ENCODE results near the gene MAEL. TPM values are rescaled to one million over a fixed set of nuclear protein-coding genes. Genes with fewer than 3 reads are reported as not detected.

The MAEL gene
- total RNA-seq, 1 experiment from 2014 or later, result not detected

GRCh38 chr1:166944186-166944967 lies 44.7 kb upstream of the MAEL start:
- Histone ChIP-seq H4K20me1 (ENCODE audit: insufficient read depth) (no peaks in the 10 kb centered on the region), H3K4me1 (ENCODE audit: control insufficient read depth in 1 of 2, insufficient read depth in 2 of 2, low read length in 2 of 2) (no peaks in the 10 kb centered on the region), H3K9ac (ENCODE audit: low read length) (no peak overlapping the region), H3K27me3 (ENCODE audit: insufficient read depth, low read length) (no peaks in the 10 kb centered on the region), H3K9me3 (ENCODE audit: control insufficient read depth in 1 of 2, insufficient read depth in 1 of 2, low read depth in 1 of 2, low read length in 2 of 2) (no peaks in the 10 kb centered on the region), H2AFZ (ENCODE audit: low read depth, low read length, poor library complexity, severe bottlenecking) (no peak overlapping the region), H3K9me2 (ENCODE audit: insufficient read depth) (no peaks in the 10 kb centered on the region), H3K4me3 (replicated peaks in 1 of 2; ENCODE audit: low read depth in 1 of 2, low read length in 2 of 2) (no peak overlapping the region), H3K4me2 (ENCODE audit: low read length) (no peak overlapping the region), H3K27ac (ENCODE audit: low read depth, low read length) (no peak overlapping the region), H3K36me3 (ENCODE audit: control insufficient read depth in 1 of 2, insufficient read depth in 2 of 2, low read length in 2 of 2) (no peaks in the 10 kb centered on the region), H3K79me2 (ENCODE audit: insufficient read depth, low read length) (no peaks in the 10 kb centered on the region)
- ATAC-seq (peak; percentile 30; the same call in 1 of the 2 replicates), DNase-seq (ENCODE audit: low read depth, low spot score) (no peak)
- no TSS peak for BruUV-seq (replicated peaks)
- ChIA-PET POLR2A (no interaction called here), CTCF (no interaction called here), RAD21 (ENCODE audit: low non-redundant PET in 1 of 2, low total read pairs in 2 of 2, uncharacterized antibody in 2 of 2, unreplicated experiment in 2 of 2) (no interaction called here)
- TF ChIP-seq TCF7L2 (IDR thresholded peaks at IDR 0.05; ENCODE audit: borderline replicate concordance, extremely low read depth, insufficient read depth, insufficient read length), result no peak
- TF ChIP-seq MAX (IDR thresholded peaks at IDR 0.05), result no peak
- no peak for TF ChIP-seq REST (IDR thresholded peaks at IDR 0.05; ENCODE audit: low read depth)
- no peak for TF ChIP-seq CEBPB (IDR thresholded peaks at IDR 0.05; ENCODE audit: low read depth)
- TF ChIP-seq SIN3A (IDR thresholded peaks at IDR 0.05; ENCODE audit: low read depth), result no peak
- no peak for TF ChIP-seq YY1 (IDR thresholded peaks at IDR 0.05; ENCODE audit: extremely low read depth, insufficient replicate concordance, low read depth, low read length)
- TF ChIP-seq SP1 (IDR thresholded peaks at IDR 0.05; ENCODE audit: low read depth), result no peak
- no peak for TF ChIP-seq SRF (IDR thresholded peaks at IDR 0.05; ENCODE audit: low read depth)
- no peak for TF ChIP-seq JUND (IDR thresholded peaks at IDR 0.05)
- no peak for TF ChIP-seq ZNF274 (IDR thresholded peaks at IDR 0.05; ENCODE audit: low read depth, low read length)
- TF ChIP-seq CTCF (IDR thresholded peaks at IDR 0.05 in 2 of 3, conservative IDR thresholded peaks at IDR 0.05 in 1 of 3; ENCODE audit: borderline replicate concordance in 1 of 3, insufficient read depth in 1 of 3, low read depth in 2 of 3, low read length in 2 of 3), result no peak
- no peak for TF ChIP-seq CBX3 (IDR thresholded peaks at IDR 0.05; ENCODE audit: low read depth)
- TF ChIP-seq ATF3 (IDR thresholded peaks at IDR 0.05), result no peak
- no peak for TF ChIP-seq POLR2AphosphoS5 (IDR thresholded peaks at IDR 0.05; ENCODE audit: low read depth, low read length)
- TF ChIP-seq ELF1 (IDR thresholded peaks at IDR 0.05; ENCODE audit: borderline replicate concordance, low read depth), result no peak
- TF ChIP-seq EZH2 (IDR thresholded peaks at IDR 0.05), result no peak
- no peak for TF ChIP-seq ZFX (IDR thresholded peaks at IDR 0.05)
- no peak for TF ChIP-seq POLR2A (IDR thresholded peaks at IDR 0.05; ENCODE audit: borderline replicate concordance, extremely low read depth, insufficient read depth, insufficient read length)
- TF ChIP-seq EGR1 (IDR thresholded peaks at IDR 0.05; ENCODE audit: low read depth), result no peak
- TF ChIP-seq ZBTB33 (IDR thresholded peaks at IDR 0.05; ENCODE audit: extremely low read depth, insufficient replicate concordance, low read length), result no peak
- intact Hi-C loops (cut with micrococcal nuclease), result no loop called here
